Smooth muscle cell (in vitro differentiated cells): ENCODE measurements around the gene MYBPC3. TPM values are rescaled to one million over a fixed set of nuclear protein-coding genes. Genes with fewer than 3 reads are reported as not detected.

Experiments used
- DNase-seq: peaks from one replicate; lab custom pipeline; 2025; ENCODE audit not compliant: unreplicated experiment; lab: John Stamatoyannopoulos, UW
- H2AFZ ChIP-seq: fragments of 200-600 bp; sonication (generic); 2 replicates; pipeline ENCODE4 v1.6.0; 2016; ENCODE audit warnings: antibody characterized with exemption, low read depth, mild to moderate bottlenecking
- H3F3A ChIP-seq: fragments of 200-600 bp; sonication (generic); 2 replicates; pipeline ENCODE4 v1.6.0; 2017; ENCODE audit warnings: antibody characterized with exemption, low read depth
- H3K27ac ChIP-seq: fragments of 200-600 bp; sonication (generic); 2 replicates; pipeline ENCODE4 v1.5.1; 2016; ENCODE audit warnings: low read depth, mild to moderate bottlenecking
- H3K27me3 ChIP-seq: fragments of 200-600 bp; sonication (generic); 2 replicates; pipeline ENCODE4 v1.6.1; 2016; ENCODE audit warnings: low read depth, mild to moderate bottlenecking
- H3K36me3 ChIP-seq: fragments of 200-600 bp; sonication (generic); 2 replicates; pipeline ENCODE4 v1.5.1; 2016; ENCODE audit warnings: low read depth
- H3K4me1 ChIP-seq: fragments of 200-600 bp; sonication (generic); 2 replicates; pipeline ENCODE4 v1.5.1; 2016; ENCODE audit warnings: low read depth
- H3K4me2 ChIP-seq: fragments of 200-600 bp; sonication (generic); 2 replicates; pipeline ENCODE4 v1.6.0; 2016; ENCODE audit warnings: mild to moderate bottlenecking
- H3K4me3 ChIP-seq: fragments of 200-600 bp; sonication (generic); 2 replicates; pipeline ENCODE4 v1.5.1; 2016; ENCODE audit warnings: mild to moderate bottlenecking
- H3K79me2 ChIP-seq: fragments of 200-600 bp; sonication (generic); 2 replicates; pipeline ENCODE4 v1.6.0; 2016; ENCODE audit warnings: low read depth, mild to moderate bottlenecking
- H3K9ac ChIP-seq: fragments of 200-600 bp; sonication (generic); 2 replicates; pipeline ENCODE4 v1.6.0; 2016; ENCODE audit warnings: low read depth
- H3K9me3 ChIP-seq: fragments of 200-600 bp; sonication (generic); replicated peaks from 2 replicates; pipeline ENCODE4 v1.5.1; 2016; ENCODE audit warnings: low read depth
- H4K20me1 ChIP-seq: fragments of 200-600 bp; sonication (generic); 2 replicates; pipeline ENCODE4 v1.6.0; 2016; ENCODE audit warnings: low read depth
- CTCF ChIP-seq: fragments of 200-600 bp; sonication (generic); IDR thresholded peaks from 2 replicates; pipeline ENCODE4 v1.5.1; 2017; ENCODE audit warnings: borderline replicate concordance, mild to moderate bottlenecking, antibody characterized with exemption; ENCODE audit not compliant: insufficient read depth, poor library complexity, severe bottlenecking
- WGBS: methylation state at CpG from one replicate; pipeline ENCODE4 v1.1.7; 2016; ENCODE audit warnings: low lambda C conversion rate; 5-methylcytosine and 5-hydroxymethylcytosine counted together
- polyA plus RNA-seq: library from polyadenylated mRNA; unstranded; fragments of >200 nt; fragmentation: Nextera tagmentation; extraction: Ambion mirVana; gene quantifications from 2 replicates; pipeline ENCODE4 v1.2.1, GENCODE V29; 2016
- total RNA-seq: library from RNA; depleted of rRNA; stranded (reverse); fragments of >200 nt; gene quantifications from 2 replicates; pipeline ENCODE4 v1.2.3, GENCODE V29; 2014

Gene MYBPC3
- total and polyA plus RNA-seq, 2 experiments from 2014 or later: 0.03 TPM; not detected in 1

GRCh38 chr11:47379317-47379716, 26.8 kb upstream of the MYBPC3 start:
- no peaks in the 10 kb centered on the region for H3K36me3 ChIP-seq
- no peak for TF ChIP-seq CTCF
- H3K27me3 ChIP-seq: no peaks in the 10 kb centered on the region

GRCh38 chr11:47378836-47379170, 26.3 kb upstream of the MYBPC3 start:
- Histone ChIP-seq H3K79me2 (no peaks in the 10 kb centered on the region), H3F3A (no peaks in the 10 kb centered on the region), H4K20me1 (no peaks in the 10 kb centered on the region), H3K4me3 (no peak overlapping the region), H3K4me1 (no peaks in the 10 kb centered on the region), H2AFZ (no peak overlapping the region), H3K4me2 (no peak overlapping the region), H3K27me3 (no peaks in the 10 kb centered on the region), H3K27ac (no peak overlapping the region), H3K36me3 (no peaks in the 10 kb centered on the region), H3K9me3 (no peaks in the 10 kb centered on the region), H3K9ac (no peak overlapping the region)
- TF ChIP-seq CTCF: no peak
- no peak for DNase-seq

More at GRCh38 chr11:47379317-47379716, 26.8 kb upstream of the MYBPC3 start:
- Histone ChIP-seq H3K4me2 (no peak overlapping the region), H4K20me1 (no peaks in the 10 kb centered on the region), H3K9ac (no peak overlapping the region), H3K9me3 (no peaks in the 10 kb centered on the region), H3K79me2 (no peaks in the 10 kb centered on the region), H3K4me3 (no peak overlapping the region), H3F3A (no peaks in the 10 kb centered on the region), H3K4me1 (no peaks in the 10 kb centered on the region), H2AFZ (no peak overlapping the region), H3K27ac (no peak overlapping the region)
- 87% methylated on average over 2 of the region's 2 CpGs for WGBS
- DNase-seq: no peak

- Histone ChIP-seq H3K4me2 (no peak within 1 kb of the TSS), H3K36me3 (no peaks in the 10 kb centered on the region), H2AFZ (no peak within 1 kb of the TSS), H4K20me1 (no peaks in the 10 kb centered on the region), H3K9ac (no peak within 1 kb of the TSS), H3K4me3 (no peak within 1 kb of the TSS), H3F3A (no peaks in the 10 kb centered on the region), H3K9me3 (no peaks in the 10 kb centered on the region), H3K27me3 (no peaks in the 10 kb centered on the region), H3K79me2 (no peaks in the 10 kb centered on the region), H3K4me1 (no peaks in the 10 kb centered on the region), H3K27ac (no peak within 1 kb of the TSS)
- no peak for DNase-seq
- WGBS: 83% methylated on average over 28 of the region's 31 CpGs
- no peak for TF ChIP-seq CTCF
These were observed 25.7 kb upstream of the MYBPC3 start, which contains the start of gene SPI1 for GRCh38 chr11:47378010-47378835. TSS of gene SPI1 (minus strand) at chr11:47378547. CDS start at chr11:47378353, 194 bp downstream.

- DNase-seq: no peak
- Histone ChIP-seq H3K9me3 (no peaks in the 10 kb centered on the region), H4K20me1 (no peaks in the 10 kb centered on the region), H3K79me2 (no peaks in the 10 kb centered on the region), H3K4me1 (no peaks in the 10 kb centered on the region), H3K36me3 (no peaks in the 10 kb centered on the region), H3K4me2 (no peak overlapping the region), H3K27ac (no peak overlapping the region), H3K27me3 (no peaks in the 10 kb centered on the region), H2AFZ (no peak overlapping the region), H3K4me3 (no peak overlapping the region), H3F3A (no peaks in the 10 kb centered on the region), H3K9ac (no peak overlapping the region)
- WGBS: 94% methylated on average over 3 of the region's 5 CpGs
- TF ChIP-seq CTCF: no peak
These were observed 25.1 kb upstream of the MYBPC3 start for GRCh38 chr11:47377571-47378009.
